PC-3 (cell line): ENCODE results near the gene CHRNE. TPM values are rescaled to one million over a fixed set of nuclear protein-coding genes. Genes with fewer than 3 reads are reported as not detected.

ENCODE experiments used
- ATAC-seq: fragments of 200-7000 bp; cut with Tn5 transposase; 2 replicates; pipeline ENCODE4 v1.9.1; 2020; ENCODE audit warnings: mild to moderate bottlenecking, moderate library complexity
- BruUV-seq: library from RNA; stranded (reverse); fragments of 400-500 nt; replicated peaks from 2 replicates; lab custom pipeline; 2021; lab: Mats Ljungman, UMichigan
- CTCF ChIA-PET: fragments of 300-600 bp; sonication (Branson Sonifier 250); formaldehyde crosslinking; loops from one replicate; lab custom pipeline; 2022; ENCODE audit warnings: antibody characterized with exemption; lab: Charles Lee
- POLR2A ChIA-PET: fragments of 300-600 bp; sonication (Branson Sonifier 250); formaldehyde crosslinking; loops from one replicate; lab custom pipeline; 2022; ENCODE audit warnings: antibody characterized with exemption; ENCODE audit not compliant: unreplicated experiment; lab: Charles Lee
- DNase-seq: peaks from one replicate; pipeline ENCODE4 v3.0.0-alpha.2; 2015
- H2AFZ ChIP-seq: fragments of 300-600 bp; sonication (generic); 2 replicates; pipeline ENCODE4 v1.6.0; 2016; ENCODE audit warnings: antibody characterized with exemption, low read length
- H3F3A ChIP-seq: fragments of 300-600 bp; sonication (generic); one replicate; pipeline ENCODE4 v1.6.0; 2017; ENCODE audit warnings: antibody characterized with exemption, low read length, control low read depth, mild to moderate bottlenecking; ENCODE audit not compliant: unreplicated experiment
- H3K27ac ChIP-seq: fragments of 300-600 bp; sonication (generic); 2 replicates; pipeline ENCODE4 v1.5.1; 2016; ENCODE audit warnings: mild to moderate bottlenecking, low read length
- H3K27me3 ChIP-seq: fragments of 300-600 bp; sonication (generic); 2 replicates; pipeline ENCODE4 v1.6.1; 2016; ENCODE audit warnings: low read length, mixed read lengths
- H3K36me3 ChIP-seq: fragments of 300-600 bp; sonication (generic); 2 replicates; pipeline ENCODE4 v1.6.1; 2016; ENCODE audit warnings: low read depth, mixed run types, low read length, mixed read lengths
- H3K4me1 ChIP-seq: fragments of 300-600 bp; sonication (generic); 2 replicates; pipeline ENCODE4 v1.5.1; 2016; ENCODE audit warnings: low read length; ENCODE audit not compliant: insufficient read depth
- H3K4me2 ChIP-seq: fragments of 300-600 bp; sonication (generic); 2 replicates; pipeline ENCODE4 v1.6.0; 2016; ENCODE audit warnings: low read length
- H3K4me3 ChIP-seq: fragments of 300-600 bp; sonication (generic); 2 replicates; pipeline ENCODE4 v1.5.1; 2016; ENCODE audit warnings: mild to moderate bottlenecking, low read length, mixed read lengths
- H3K79me2 ChIP-seq: fragments of 300-600 bp; sonication (generic); 2 replicates; pipeline ENCODE4 v1.6.1; 2017; ENCODE audit warnings: low read length, mixed read lengths
- H3K9ac ChIP-seq: fragments of 300-600 bp; sonication (generic); 2 replicates; pipeline ENCODE4 v1.6.0; 2016; ENCODE audit warnings: mild to moderate bottlenecking, low read length
- H3K9me2 ChIP-seq: fragments of 300-600 bp; sonication (generic); replicated peaks from 2 replicates; pipeline ENCODE4 v1.6.1; 2016; ENCODE audit warnings: mixed run types, low read length, mixed read lengths
- H3K9me3 ChIP-seq: fragments of 300-600 bp; sonication (generic); 2 replicates; pipeline ENCODE4 v1.6.1; 2016; ENCODE audit warnings: low read length, mixed read lengths
- H4K20me1 ChIP-seq: fragments of 300-600 bp; sonication (generic); 2 replicates; pipeline ENCODE4 v1.6.1; 2016; ENCODE audit warnings: low read length, mixed read lengths
- CTCF ChIP-seq: fragments of 300-600 bp; sonication (generic); conservative IDR thresholded peaks from 2 replicates; pipeline ENCODE4 v1.5.1; 2017; ENCODE audit warnings: antibody characterized with exemption, low read depth, mild to moderate bottlenecking, low read length
- EZH2 ChIP-seq: fragments of 300-600 bp; sonication (generic); IDR thresholded peaks from one replicate; pipeline ENCODE4 v1.6.1; 2017; ENCODE audit warnings: antibody characterized with exemption, mild to moderate bottlenecking, low read length; ENCODE audit not compliant: unreplicated experiment
- EZH2phosphoT487 ChIP-seq: fragments of 300-600 bp; sonication (generic); IDR thresholded peaks from 2 replicates; pipeline ENCODE4 v1.6.1; 2018; ENCODE audit warnings: mild to moderate bottlenecking, antibody characterized with exemption, low read length, borderline replicate concordance
- intact Hi-C: fragments of 100-400 bp; cut with micrococcal nuclease; formaldehyde crosslinking; loops from 2 replicates; pipeline ENCODE4 v1.9.0; 2023
- total RNA-seq: library from RNA; depleted of rRNA; stranded (reverse); fragments of >200 nt; gene quantifications from 2 replicates; pipeline ENCODE4 v1.2.3, GENCODE V29; 2014

The CHRNE gene
- total RNA-seq, 1 experiment from 2014 or later = 0.11 TPM

DNA sequence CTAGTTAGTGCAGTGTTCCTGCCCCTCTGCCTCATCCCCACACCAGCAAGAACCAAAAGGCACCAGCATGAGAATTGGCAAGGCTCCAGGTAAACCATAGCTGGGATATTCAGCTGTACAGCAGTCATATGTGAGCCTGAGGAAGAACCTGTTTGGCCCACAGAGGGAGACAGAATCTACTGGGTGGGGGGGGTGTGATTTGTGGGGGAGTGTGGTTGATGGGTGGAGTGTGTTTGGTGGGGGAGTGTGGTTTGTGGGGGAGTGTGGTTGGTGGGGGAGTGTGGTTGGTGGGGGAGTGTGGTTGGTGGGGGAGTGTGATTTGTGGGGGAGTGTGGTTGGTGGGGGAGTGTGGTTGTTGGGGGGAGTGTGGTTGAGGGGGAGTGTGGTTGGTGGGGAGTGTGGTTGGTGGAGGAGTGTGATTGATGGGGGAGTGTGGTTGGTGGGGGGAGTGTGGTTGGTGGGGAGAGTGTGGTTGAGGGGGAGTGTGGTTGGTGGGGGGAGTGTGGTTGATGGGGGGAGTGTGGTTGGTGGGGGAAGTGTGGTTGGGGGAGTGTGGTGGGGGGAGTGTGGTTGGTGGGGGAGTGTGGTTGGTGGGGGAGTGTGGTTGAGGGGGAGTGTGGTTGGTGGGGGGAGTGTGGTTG lies 50.2 kb downstream of the CHRNE start:
- Histone ChIP-seq H2AFZ (no peak overlapping the region), H3K27me3 (no peaks in the 10 kb centered on the region), H3K9ac (peak overlapping the region; percentile 70), H4K20me1 (no peaks in the 10 kb centered on the region), H3K4me1 (peaks cover 49% of the 10 kb centered on the region), H3K4me3 (peak overlapping the region; percentile 15; the same call in 1 of the 2 replicates), H3F3A (peaks cover 15% of the 10 kb centered on the region), H3K9me3 (no peaks in the 10 kb centered on the region), H3K36me3 (no peaks in the 10 kb centered on the region), H3K4me2 (peak overlapping the region; percentile 81), H3K9me2 (no peaks in the 10 kb centered on the region), H3K27ac (peak overlapping the region; percentile 100), H3K79me2 (peaks cover 60% of the 10 kb centered on the region)
- intact Hi-C loops = no loop called here
- peak; percentile 63 for DNase-seq
- ATAC-seq = no peak
- ChIA-PET CTCF (interaction anchor here (0.6 to 1.1 kb wide), 2 partner anchors 62 to 80 kb away, joined by 3 read pairs; no protein-coding TSS in a partner anchor), POLR2A (no interaction called here)
- no TSS peak for BruUV-seq
- TF ChIP-seq CTCF (no peak), EZH2 (no peak), EZH2phosphoT487 (no peak)

- Histone ChIP-seq H3K9me3 (no peaks in the 10 kb centered on the region), H3K4me3 (no peak overlapping the region; the same call in 1 of the 2 replicates), H3K9me2 (no peaks in the 10 kb centered on the region), H3K4me2 (peak overlapping the region; percentile 81), H3K4me1 (peaks cover 59% of the 10 kb centered on the region), H3K27me3 (no peaks in the 10 kb centered on the region), H3K79me2 (peaks cover 65% of the 10 kb centered on the region), H3K27ac (peak overlapping the region; percentile 100), H3K36me3 (no peaks in the 10 kb centered on the region), H2AFZ (no peak overlapping the region), H3F3A (peaks cover 15% of the 10 kb centered on the region), H4K20me1 (no peaks in the 10 kb centered on the region), H3K9ac (peak overlapping the region; percentile 88)
- TF ChIP-seq EZH2 (no peak), CTCF (no peak), EZH2phosphoT487 (no peak)
- no TSS peak for BruUV-seq
- ATAC-seq (no peak), DNase-seq (no peak)
- intact Hi-C loops = no loop called here
- ChIA-PET CTCF (interaction anchor here (0.9 kb wide), 1 partner anchor 11 kb away, joined by 7 read pairs; no protein-coding TSS in a partner anchor), POLR2A (no interaction called here)
Measured at GRCh38 chr17:4851084-4851483, 51.8 kb downstream of the CHRNE start.

- intact Hi-C loops = no loop called here
- Histone ChIP-seq H2AFZ (no peak overlapping the region), H3K9me2 (no peaks in the 10 kb centered on the region), H3K36me3 (no peaks in the 10 kb centered on the region), H3K4me1 (peaks cover 59% of the 10 kb centered on the region), H3K4me3 (peak overlapping the region; percentile 40), H3F3A (peaks cover 15% of the 10 kb centered on the region), H3K4me2 (peak overlapping the region; percentile 81), H3K27me3 (no peaks in the 10 kb centered on the region), H3K9me3 (no peaks in the 10 kb centered on the region), H4K20me1 (no peaks in the 10 kb centered on the region), H3K27ac (peak overlapping the region; percentile 100), H3K79me2 (peaks cover 73% of the 10 kb centered on the region), H3K9ac (peak overlapping the region; percentile 88)
- TF ChIP-seq CTCF = no peak
- TF ChIP-seq EZH2phosphoT487 = no peak
- no peak for TF ChIP-seq EZH2
- DNase-seq (peak; percentile 77), ATAC-seq (peak; percentile 58)
- ChIA-PET POLR2A (interaction anchor here (0.5 to 0.6 kb wide), 2 partner anchors 43 to 60 kb away, joined by 4 to 8 read pairs; partner anchors contain the start of gene PLD2), CTCF (interaction anchor here (0.9 kb wide), 1 partner anchor 10 kb away, joined by 7 read pairs; no protein-coding TSS in a partner anchor)
- no TSS peak for BruUV-seq
Measured at GRCh38 chr17:4850246-4850645, 52.7 kb downstream of the CHRNE start.
